Chondrocyte (in vitro differentiated cells): ENCODE results near the gene CPED1. TPM values are rescaled to one million over a fixed set of nuclear protein-coding genes. Genes with fewer than 3 reads are reported as not detected.

ENCODE experiments used
- DNase-seq: peaks from one replicate; pipeline ENCODE4 v3.0.0; 2021; ENCODE audit warnings: mixed read lengths, low spot score
- H3K27ac Mint-ChIP-seq: one replicate; pipeline ENCODE4 v1.8.0; 2021; ENCODE audit warnings: mild to moderate bottlenecking, moderate library complexity, mixed read lengths; ENCODE audit not compliant: unreplicated experiment
- H3K27me3 Mint-ChIP-seq: 2 replicates; pipeline ENCODE4 v1.8.0; 2021; ENCODE audit warnings: low read depth, mixed read lengths
- H3K36me3 Mint-ChIP-seq: 2 replicates; pipeline ENCODE4 v1.8.0; 2021; ENCODE audit warnings: low read depth, mixed read lengths
- H3K4me1 Mint-ChIP-seq: 2 replicates; pipeline ENCODE4 v1.8.0; 2021; ENCODE audit warnings: low read depth, mild to moderate bottlenecking, mixed read lengths
- H3K4me3 Mint-ChIP-seq: one replicate; pipeline ENCODE4 v1.8.0; 2021; ENCODE audit warnings: mild to moderate bottlenecking, moderate library complexity, mixed read lengths; ENCODE audit not compliant: unreplicated experiment
- H3K9me3 Mint-ChIP-seq: 2 replicates; pipeline ENCODE4 v1.8.0; 2021; ENCODE audit warnings: low read depth, mixed read lengths
- total RNA-seq: library from RNA; stranded (reverse); gene quantifications from 3 replicates; pipeline ENCODE4 v1.2.1, GENCODE V29; 2021
- TF ChIP-seq, protein P1 (sequence below): fragments of 200-600 bp; sonication (generic); IDR thresholded peaks from 2 replicates; pipeline ENCODE4 v1.5.0; 2021; ENCODE audit warnings: antibody characterized with exemption, mild to moderate bottlenecking, moderate library complexity

CPED1 gene
- total RNA-seq, 1 donor from 2014 or later, result 2.8 TPM

- DNase-seq, result no peak
- H3K27me3 Mint-ChIP-seq, result no peaks in the 10 kb centered on the region
- peaks cover 63% of the 10 kb centered on the region for H3K4me1 Mint-ChIP-seq
- no peaks in the 10 kb centered on the region for H3K36me3 Mint-ChIP-seq
- no peak overlapping the region for H3K4me3 Mint-ChIP-seq
- no peaks in the 10 kb centered on the region for H3K9me3 Mint-ChIP-seq
- H3K27ac Mint-ChIP-seq, result no peak overlapping the region
- TF ChIP-seq, protein P1, sequence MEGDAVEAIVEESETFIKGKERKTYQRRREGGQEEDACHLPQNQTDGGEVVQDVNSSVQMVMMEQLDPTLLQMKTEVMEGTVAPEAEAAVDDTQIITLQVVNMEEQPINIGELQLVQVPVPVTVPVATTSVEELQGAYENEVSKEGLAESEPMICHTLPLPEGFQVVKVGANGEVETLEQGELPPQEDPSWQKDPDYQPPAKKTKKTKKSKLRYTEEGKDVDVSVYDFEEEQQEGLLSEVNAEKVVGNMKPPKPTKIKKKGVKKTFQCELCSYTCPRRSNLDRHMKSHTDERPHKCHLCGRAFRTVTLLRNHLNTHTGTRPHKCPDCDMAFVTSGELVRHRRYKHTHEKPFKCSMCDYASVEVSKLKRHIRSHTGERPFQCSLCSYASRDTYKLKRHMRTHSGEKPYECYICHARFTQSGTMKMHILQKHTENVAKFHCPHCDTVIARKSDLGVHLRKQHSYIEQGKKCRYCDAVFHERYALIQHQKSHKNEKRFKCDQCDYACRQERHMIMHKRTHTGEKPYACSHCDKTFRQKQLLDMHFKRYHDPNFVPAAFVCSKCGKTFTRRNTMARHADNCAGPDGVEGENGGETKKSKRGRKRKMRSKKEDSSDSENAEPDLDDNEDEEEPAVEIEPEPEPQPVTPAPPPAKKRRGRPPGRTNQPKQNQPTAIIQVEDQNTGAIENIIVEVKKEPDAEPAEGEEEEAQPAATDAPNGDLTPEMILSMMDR, result no peak
Observed at GRCh38 chr7:120993553-120994191, 5.2 kb downstream of the CPED1 start.

- no peaks in the 10 kb centered on the region for H3K9me3 Mint-ChIP-seq
- H3K27ac Mint-ChIP-seq, result no peak overlapping the region
- DNase-seq, result no peak
- no peak overlapping the region for H3K4me3 Mint-ChIP-seq
- TF ChIP-seq, protein P1, result no peak
- H3K36me3 Mint-ChIP-seq, result no peaks in the 10 kb centered on the region
- no peaks in the 10 kb centered on the region for H3K27me3 Mint-ChIP-seq
- peaks cover 57% of the 10 kb centered on the region for H3K4me1 Mint-ChIP-seq
Observed at GRCh38 chr7:120994512-120995410, 6.2 kb downstream of the CPED1 start.

GRCh38 chr7:120995654-120996053, 7.1 kb downstream of the CPED1 start:
- TF ChIP-seq, protein P1, result no peak
- H3K36me3 Mint-ChIP-seq, result no peaks in the 10 kb centered on the region
- H3K4me3 Mint-ChIP-seq, result no peak overlapping the region
- no peak overlapping the region for H3K27ac Mint-ChIP-seq
- DNase-seq, result no peak
- H3K4me1 Mint-ChIP-seq, result peaks cover 57% of the 10 kb centered on the region
- H3K27me3 Mint-ChIP-seq, result no peaks in the 10 kb centered on the region
- H3K9me3 Mint-ChIP-seq, result no peaks in the 10 kb centered on the region

- no peak overlapping the region for H3K27ac Mint-ChIP-seq
- TF ChIP-seq, protein P1, result no peak
Observed at GRCh38 chr7:120996333-120996987, 7.9 kb downstream of the CPED1 start.

GRCh38 chr7:120996988-120997345, 8.5 kb downstream of the CPED1 start:
- DNase-seq, result no peak
- Mint-ChIP-seq H3K36me3 (no peaks in the 10 kb centered on the region), H3K27me3 (no peaks in the 10 kb centered on the region), H3K27ac (no peak overlapping the region), H3K9me3 (no peaks in the 10 kb centered on the region), H3K4me1 (peaks cover 57% of the 10 kb centered on the region), H3K4me3 (no peak overlapping the region)
- TF ChIP-seq, protein P1, result no peak

More at GRCh38 chr7:120996333-120996987, 7.9 kb downstream of the CPED1 start:
- Mint-ChIP-seq H3K4me3 (no peak overlapping the region), H3K9me3 (no peaks in the 10 kb centered on the region), H3K4me1 (peaks cover 57% of the 10 kb centered on the region), H3K27me3 (no peaks in the 10 kb centered on the region), H3K36me3 (no peaks in the 10 kb centered on the region)
- no peak for DNase-seq
